Upper lobe of left lung (tissue), 4 donors: Measurements from ENCODE around the gene TRIM60.
"Not testable (repeated sequence)": the region's sequence is repeated elsewhere in the genome, so short reads cannot be mapped to it uniquely, and the experiment has no call there.

ENCODE experiments used
- CTCF ChIP-seq, 6 experiments: fragments of 450-650 bp in 4 of 6; fragments of 200-600 bp in 2 of 6; sonication (generic) in 2 of 6; IDR thresholded peaks; one replicate each; pipeline ENCODE4 v1.5.1; 2016 to 2019; ENCODE audit warnings: antibody characterized with exemption in 6 of 6
- EP300 ChIP-seq, 4 donors: sonication (generic); formaldehyde crosslinking; IDR thresholded peaks; one replicate each; pipeline ENCODE4 v1.5.1; 2017; ENCODE audit warnings: antibody characterized with exemption in 4 of 4, control low read depth in 2 of 4
- POLR2AphosphoS5 ChIP-seq, 2 donors: sonication (generic); formaldehyde crosslinking; IDR thresholded peaks; one replicate each; pipeline ENCODE4 v1.5.1; 2017; ENCODE audit warnings: antibody characterized with exemption in 2 of 2

GRCh38 chr4:165019995-165020394 lies 11.8 kb upstream of the TRIM60 start:
- not testable (repeated sequence) for TF ChIP-seq CTCF, POLR2AphosphoS5, EP300 (IDR thresholded peaks at IDR 0.05)
